ENCODE data around the gene CDCA3.
A peak's percentile ranks its signal among the peaks of the same experiment; 100 is the strongest.
"Not testable (repeated sequence)": the region's sequence is repeated elsewhere in the genome, so short reads cannot be mapped to it uniquely, and the experiment has no call there.

The CDCA3 gene

GRCh38 chr12:6872073-6873048 is 21.3 kb upstream of the CDCA3 start:
- TF ChIP-seq CTCF (IDR thresholded peaks at IDR 0.05): peak; percentile 95
- Mint-ChIP-seq H3K9me3 (no peaks in the 10 kb centered on the region), H3K4me3 (peak overlapping the region; percentile 89), H3K4me1 (peaks cover 48% of the 10 kb centered on the region), H3K27ac (peak overlapping the region; percentile 38), H3K36me3 (ENCODE audit: low read depth) (peaks cover 45% of the 10 kb centered on the region), H3K27me3 (ENCODE audit: low read depth, poor library complexity) (no peaks in the 10 kb centered on the region)
- DNase-seq: peak; percentile 93

DNA sequence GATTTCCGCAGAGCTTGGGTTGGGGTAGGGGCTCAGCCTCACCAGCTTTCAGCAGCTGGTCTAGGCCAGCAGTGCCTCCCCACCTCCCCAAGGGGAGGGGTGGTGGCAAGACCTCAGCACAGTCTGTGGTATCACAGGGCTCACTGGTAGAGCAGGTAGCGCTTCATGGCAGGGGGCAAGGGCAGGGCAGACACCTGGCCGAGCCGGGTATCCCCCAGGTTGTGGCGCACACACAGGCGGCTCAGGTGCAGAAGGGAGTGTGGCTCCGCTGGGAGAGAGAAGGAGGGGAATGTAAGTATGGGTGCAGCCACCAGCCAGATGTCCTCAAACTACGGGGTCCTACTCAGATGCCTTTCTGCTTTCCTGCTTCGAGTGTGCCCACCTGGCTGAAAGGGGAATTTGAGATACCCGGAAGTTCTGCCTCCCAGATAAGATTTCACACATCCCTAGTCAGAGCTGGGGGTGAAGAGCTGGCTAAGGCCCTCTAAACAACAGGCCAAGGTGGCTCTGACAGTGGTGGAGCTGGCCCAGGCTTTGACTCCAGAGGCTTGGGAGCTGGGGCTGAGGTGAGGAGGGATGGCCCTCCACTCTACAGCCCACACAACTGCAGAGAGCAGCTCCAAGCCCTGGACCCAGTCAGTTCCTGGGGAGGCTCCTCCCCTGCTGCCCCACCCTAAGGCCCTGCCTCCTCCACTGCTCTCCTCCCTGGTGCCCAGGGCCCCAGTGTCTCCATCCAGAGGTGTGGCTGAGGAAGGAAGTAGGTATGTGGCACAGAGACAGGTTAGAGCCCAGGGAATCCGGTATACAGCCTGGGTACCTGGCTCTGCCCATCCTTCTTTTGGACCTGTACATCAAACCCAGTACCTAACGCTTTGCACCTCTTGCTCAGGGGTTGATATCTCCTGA is 20.2 kb upstream of the CDCA3 start:
- Mint-ChIP-seq H3K4me3 (peak overlapping the region; percentile 89), H3K4me1 (peaks cover 52% of the 10 kb centered on the region), H3K36me3 (ENCODE audit: low read depth) (peaks cover 35% of the 10 kb centered on the region), H3K9me3 (no peaks in the 10 kb centered on the region), H3K27ac (peak overlapping the region; percentile 38), H3K27me3 (ENCODE audit: low read depth, poor library complexity) (peaks cover 3% of the 10 kb centered on the region)
- TF ChIP-seq CTCF (IDR thresholded peaks at IDR 0.05): no peak
- no peak for DNase-seq

- not testable (repeated sequence) for H3K9me3 Mint-ChIP-seq; H3K27me3 Mint-ChIP-seq (ENCODE audit: low read depth, poor library complexity); DNase-seq
- Mint-ChIP-seq H3K4me1 (peaks cover 60% of the 10 kb centered on the region), H3K36me3 (ENCODE audit: low read depth) (peaks cover 36% of the 10 kb centered on the region), H3K27ac (peak overlapping the region; percentile 67), H3K4me3 (peak overlapping the region; percentile 94)
These were observed 19.2 kb upstream of the CDCA3 start for GRCh38 chr12:6870304-6870703.

DNA sequence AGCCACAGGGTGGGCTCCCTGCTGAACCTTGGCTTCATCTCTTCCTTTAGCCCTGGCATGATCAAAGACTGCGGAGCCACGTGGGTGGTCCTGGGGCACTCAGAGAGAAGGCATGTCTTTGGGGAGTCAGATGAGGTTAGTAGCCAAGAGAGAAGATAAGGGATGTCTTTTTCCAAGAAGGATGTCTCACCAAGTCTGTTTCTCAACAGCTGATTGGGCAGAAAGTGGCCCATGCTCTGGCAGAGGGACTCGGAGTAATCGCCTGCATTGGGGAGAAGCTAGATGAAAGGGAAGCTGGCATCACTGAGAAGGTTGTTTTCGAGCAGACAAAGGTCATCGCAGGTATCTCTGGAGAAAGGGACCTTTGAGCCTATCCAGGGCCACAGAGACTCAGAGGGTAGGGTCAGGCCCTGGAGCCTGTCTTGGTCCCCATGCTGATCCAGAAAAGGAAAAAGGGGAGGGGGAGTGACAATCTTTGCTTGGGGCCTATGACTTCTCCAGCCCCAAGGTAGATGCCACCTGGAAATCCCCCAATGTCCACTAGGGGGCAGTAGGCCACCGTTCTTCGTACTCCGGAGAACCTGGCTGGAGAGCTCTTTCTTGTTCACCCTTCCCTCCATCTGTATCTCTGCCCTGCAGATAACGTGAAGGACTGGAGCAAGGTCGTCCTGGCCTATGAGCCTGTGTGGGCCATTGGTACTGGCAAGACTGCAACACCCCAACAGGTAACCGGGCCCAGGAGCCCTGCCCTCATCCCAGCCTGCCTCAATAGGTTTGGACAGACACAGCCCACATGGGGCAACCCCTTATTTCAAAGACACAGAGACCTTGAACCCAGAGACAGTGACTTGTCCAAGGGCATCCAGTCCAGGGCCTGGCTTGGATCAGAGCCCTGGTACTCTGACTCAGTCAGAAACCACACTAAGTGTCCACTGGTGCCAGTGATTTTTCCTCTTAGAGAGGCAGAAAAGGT is 18.2 kb upstream of the CDCA3 start:
- Mint-ChIP-seq H3K9me3 (no peaks in the 10 kb centered on the region), H3K27ac (peak overlapping the region; percentile 93), H3K4me1 (peaks cover 63% of the 10 kb centered on the region), H3K36me3 (ENCODE audit: low read depth) (peaks cover 45% of the 10 kb centered on the region), H3K4me3 (peak overlapping the region; percentile 94), H3K27me3 (ENCODE audit: low read depth, poor library complexity) (peaks cover 4% of the 10 kb centered on the region)
- peak; percentile 91 for DNase-seq
- peak; percentile 94 for TF ChIP-seq CTCF (IDR thresholded peaks at IDR 0.05)

DNA sequence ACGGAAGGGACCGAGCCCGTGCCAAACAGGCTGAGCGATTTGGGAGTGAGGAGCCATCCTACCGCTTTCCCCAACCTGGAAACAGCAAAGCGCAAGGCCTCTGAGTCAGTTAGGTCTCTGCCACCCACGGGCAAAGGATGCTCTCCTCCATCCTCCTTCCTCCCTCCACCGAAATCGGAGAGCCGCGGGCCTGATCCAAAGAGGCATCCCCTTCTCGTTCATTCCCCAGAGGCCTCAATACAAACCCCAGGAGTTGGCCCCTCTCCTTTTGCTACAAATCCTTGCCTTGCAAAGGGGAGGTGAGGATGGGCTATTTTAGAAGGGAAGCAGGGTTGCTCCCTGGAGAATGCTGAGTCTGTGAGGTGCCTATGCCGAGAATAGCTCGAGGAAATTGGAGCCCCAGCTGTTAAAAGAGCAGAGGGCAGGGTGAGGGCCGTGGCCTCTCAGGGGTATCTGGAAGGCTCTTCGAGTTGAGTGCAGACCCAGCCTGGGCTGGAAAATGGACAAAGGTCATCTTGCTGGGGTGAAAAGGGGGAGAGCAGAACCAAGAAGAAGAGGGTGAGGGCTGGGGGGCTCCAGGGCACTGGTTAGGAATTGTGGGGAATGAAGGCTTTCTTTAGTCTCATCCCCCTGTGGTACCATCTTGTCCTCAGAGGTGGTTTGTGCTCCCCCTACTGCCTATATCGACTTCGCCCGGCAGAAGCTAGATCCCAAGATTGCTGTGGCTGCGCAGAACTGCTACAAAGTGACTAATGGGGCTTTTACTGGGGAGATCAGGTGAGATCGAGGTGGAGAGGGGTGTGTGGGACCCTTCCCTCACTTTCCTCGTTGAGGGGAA is 17.3 kb upstream of the CDCA3 start:
- peaks cover 58% of the 10 kb centered on the region for H3K4me1 Mint-ChIP-seq
- H3K9me3 Mint-ChIP-seq: no peaks in the 10 kb centered on the region
- H3K36me3 Mint-ChIP-seq (ENCODE audit: low read depth): peaks cover 52% of the 10 kb centered on the region
- no peak for TF ChIP-seq CTCF (IDR thresholded peaks at IDR 0.05)
- no peak for DNase-seq
- peak overlapping the region; percentile 94 for H3K4me3 Mint-ChIP-seq
- peaks cover 4% of the 10 kb centered on the region for H3K27me3 Mint-ChIP-seq (ENCODE audit: low read depth, poor library complexity)
- H3K27ac Mint-ChIP-seq: peak overlapping the region; percentile 93

Data from nephron progenitor cell (in vitro differentiated cells).